Activated gamma-delta T cell treated with Interleukin-2 at 50 U/mL for 16 hours (primary cell): ENCODE data around the gene LGALS7.
"Not testable (repeated sequence)": the region's sequence is repeated elsewhere in the genome, so short reads cannot be mapped to it uniquely, and the experiment has no call there.

Experiments
- DNase-seq: peaks from one replicate; pipeline ENCODE4 v3.0.0-alpha.2; 2020

The LGALS7 gene

DNA sequence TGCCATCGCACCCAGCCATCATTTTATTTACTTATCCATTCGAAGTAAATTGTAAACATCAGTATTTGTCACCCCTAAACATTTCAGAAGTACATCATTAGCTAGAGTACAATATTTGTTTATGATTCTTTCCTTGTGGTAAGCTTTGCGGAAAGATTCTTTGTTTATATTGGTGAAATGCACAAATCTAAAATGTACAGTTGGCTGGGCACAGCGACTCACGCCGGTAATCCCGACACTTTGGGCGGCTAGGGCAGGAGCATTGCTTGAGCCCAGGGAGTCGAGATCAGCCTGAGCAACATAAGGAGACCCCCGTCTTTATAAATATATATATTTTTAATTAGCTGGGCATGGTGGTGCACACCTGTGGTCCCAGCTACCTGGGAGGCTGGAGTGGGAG, 25.8 kb upstream of the LGALS7 start:
- no peak for DNase-seq

DNA sequence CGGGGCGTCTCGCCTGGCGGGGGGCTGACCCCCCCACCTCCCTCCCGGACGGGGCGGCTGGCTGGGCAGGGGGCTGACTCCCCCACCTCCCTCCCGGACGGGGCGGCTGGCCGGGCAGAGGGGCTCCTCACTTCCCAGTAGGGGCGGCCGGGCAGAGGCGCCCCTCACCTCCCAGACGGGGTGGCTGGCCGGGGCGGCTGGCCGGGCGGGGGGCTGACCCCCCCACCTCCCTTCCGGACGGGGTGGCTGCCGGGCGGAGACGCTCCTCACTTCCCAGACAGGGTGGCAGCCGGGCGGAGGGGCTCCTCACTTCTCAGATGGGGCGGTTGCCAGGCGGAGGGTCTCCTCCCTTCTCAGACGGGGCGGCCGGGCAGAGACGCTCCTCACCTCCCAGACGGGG, 24.5 kb upstream of the LGALS7 start:
- DNase-seq = not testable (repeated sequence)

DNA sequence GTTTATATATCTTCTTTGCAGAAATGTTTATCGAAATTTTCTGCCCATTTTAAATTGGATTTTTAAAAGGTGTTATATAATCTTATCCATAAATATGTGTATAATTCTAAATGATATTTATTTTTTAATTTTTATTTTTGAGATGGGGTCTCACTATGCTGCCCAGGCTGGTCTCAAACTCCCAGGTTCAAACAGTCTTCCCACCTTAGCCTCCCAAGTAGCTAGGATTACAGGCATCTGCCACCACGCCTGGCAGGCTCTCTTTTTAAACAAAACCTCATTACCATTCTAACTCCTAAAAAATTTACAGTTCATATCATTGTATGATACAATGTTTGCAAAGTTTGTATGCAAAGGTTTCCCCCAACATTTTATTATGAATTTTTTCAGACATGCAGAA, 22.8 kb upstream of the LGALS7 start:
- DNase-seq = no peak

DNA sequence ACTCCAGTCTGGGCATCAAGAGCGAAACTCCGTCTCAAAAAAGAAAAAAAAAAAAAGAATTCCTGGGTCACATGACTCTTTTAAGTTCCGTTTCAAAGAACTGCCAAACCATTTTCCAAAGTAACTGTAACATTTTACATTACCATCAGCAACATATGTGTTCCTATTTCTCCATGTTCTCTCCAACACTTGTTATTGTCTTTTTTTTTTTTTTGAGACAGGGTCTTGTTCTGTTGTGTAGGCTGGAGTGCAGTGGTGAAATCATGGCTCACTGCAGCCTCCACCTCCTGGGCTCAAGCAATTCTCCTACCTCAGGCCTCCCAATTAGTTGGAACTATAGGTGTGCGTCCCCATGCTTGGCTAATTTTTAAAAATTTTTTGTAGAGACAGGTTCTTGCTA, 22.2 kb upstream of the LGALS7 start:
- no peak for DNase-seq

DNA sequence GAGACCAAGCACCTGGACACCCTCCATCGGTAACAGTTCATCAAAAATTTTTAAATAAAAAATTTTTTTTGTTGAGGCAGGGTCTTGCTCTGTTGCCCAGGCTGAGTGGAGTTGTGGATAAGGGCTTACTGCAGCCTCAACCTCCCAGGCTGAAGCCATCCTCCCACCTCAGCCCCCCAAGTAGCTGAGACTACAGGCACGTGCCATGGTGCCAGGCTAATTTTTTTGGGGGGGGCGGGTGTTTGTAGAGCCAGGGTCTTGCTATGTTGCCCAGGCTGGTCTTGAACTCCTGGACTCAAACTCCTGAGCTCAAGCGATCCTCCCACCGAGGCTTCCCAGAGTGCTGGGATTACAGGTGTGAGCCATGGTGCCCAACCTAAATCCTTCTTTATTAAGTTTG, 20.4 kb upstream of the LGALS7 start:
- no peak for DNase-seq

DNA sequence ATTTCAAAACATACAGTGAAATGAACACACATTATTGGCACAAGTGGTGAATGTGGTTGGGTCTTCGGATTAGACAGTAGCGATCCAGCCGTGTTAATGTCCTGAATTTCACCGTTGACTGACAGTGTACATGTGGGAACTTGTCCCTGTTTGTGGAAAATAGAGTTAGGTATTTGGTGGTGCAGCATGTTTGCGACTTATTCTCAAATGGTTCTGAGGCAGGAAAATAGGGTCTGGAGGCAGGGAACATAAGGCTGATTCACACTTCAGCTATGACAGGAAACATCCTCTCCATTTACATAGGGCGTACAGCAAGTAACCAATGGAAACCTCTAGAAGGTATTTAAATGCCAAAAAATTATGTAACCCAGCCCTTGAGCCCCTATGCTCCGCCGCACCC, 19.9 kb upstream of the LGALS7 start:
- DNase-seq = no peak

DNA sequence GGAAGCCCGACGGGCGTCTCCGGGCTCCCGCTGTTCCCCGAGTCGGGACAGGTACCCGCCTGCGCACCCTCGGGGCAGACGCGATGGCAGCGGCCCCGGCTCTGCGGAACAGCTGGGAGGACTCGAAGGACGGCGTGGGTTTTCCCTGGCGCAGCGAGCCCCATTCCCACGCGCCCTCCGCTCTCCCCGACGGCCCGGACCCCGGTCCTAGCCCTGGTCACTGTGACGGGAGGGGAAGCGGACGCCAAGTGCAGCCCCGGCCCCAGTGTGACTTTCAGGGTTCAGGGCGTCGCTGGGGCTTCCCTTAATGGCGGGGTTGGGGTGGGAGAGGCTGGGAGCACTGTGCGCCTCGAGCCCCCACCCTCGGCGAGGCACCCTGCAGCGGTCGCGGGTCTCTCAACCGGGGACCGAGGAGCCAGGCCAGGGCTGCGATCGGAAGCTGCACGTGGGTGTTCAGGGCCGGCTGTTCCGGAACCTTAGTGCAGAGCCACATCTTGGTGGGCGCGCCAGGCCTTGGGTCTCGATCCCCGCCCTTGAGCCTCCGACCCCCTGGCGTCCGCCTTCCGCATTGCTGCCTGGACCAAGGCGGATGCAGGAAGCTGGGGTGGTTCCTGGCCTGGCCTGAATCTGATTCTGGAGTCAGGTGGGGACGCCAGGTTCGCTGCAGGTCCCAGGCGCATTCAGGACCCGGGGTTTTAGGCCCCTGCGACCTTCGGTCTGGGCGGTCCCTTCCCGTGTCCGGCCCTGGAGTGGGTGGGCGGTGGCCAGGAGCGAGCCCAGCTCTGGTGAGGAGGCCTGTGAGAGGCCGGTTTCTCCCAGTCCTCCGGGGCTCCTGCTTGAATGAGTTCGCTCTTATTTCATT, 19.2 kb upstream of the LGALS7 start:
- peak; percentile 57 for DNase-seq

DNA sequence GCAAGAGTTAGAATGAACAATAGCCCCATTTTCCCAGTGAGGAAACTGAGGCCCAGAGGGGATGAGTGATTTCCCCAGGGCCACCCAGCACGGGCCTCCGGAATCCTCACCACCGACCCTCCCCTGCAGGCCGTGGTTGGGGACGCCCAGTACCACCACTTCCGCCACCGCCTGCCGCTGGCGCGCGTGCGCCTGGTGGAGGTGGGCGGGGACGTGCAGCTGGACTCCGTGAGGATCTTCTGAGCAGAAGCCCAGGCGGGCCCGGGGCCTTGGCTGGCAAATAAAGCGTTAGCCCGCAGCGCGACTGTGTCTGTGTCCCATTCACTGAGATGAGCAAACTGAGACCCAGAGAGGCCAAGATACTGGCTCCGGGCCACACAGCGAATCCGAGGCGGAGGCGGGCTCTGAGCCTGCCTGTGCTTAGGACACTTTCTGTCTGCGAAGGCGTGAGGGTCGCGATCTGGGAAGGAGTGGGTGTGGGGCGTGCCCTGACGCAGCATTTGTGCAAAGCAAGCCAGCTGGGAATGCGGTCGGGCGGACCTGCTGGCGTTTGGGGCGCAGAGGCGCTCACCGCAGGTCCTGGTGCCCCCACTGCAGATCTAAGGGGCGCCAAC, 18.2 kb upstream of the LGALS7 start:
- DNase-seq = not testable (repeated sequence)

DNA sequence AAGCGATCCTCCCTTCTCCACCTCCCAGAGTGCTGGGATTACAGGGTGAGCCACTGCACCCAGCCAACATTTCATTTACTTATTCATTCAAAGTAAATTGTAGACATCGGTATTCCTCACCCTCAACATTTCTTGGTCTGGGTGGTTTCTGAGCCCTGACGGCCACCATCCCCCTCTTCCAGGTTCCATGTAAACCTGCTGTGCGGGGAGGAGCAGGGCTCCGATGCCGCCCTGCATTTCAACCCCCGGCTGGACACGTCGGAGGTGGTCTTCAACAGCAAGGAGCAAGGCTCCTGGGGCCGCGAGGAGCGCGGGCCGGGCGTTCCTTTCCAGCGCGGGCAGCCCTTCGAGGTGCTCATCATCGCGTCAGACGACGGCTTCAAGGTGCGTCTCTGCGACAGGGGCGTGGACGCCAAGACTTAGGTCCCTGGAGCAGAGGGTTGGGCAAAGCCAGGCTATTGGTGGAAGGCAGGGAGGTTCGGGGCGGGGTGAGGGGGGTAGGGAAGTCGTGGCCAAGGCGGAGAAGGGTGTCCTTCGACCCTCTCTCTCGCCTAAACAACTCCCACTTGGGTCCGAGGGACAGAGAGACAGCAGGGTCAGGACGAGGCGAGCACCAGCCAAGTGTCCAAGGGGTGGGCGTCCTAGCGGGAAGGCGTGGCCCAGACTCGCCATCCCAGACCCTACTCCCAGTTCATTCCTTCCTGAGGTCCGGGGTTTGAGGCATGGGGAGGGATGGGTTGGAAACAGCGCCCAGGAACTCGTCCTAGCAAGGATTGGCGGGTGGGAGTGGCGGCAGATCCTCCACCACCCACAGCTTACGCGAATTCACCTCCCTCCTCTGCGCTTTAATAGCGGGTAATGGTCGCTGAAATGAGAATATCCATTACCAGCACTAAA, 17.4 kb upstream of the LGALS7 start:
- DNase-seq = not testable (repeated sequence)

DNA sequence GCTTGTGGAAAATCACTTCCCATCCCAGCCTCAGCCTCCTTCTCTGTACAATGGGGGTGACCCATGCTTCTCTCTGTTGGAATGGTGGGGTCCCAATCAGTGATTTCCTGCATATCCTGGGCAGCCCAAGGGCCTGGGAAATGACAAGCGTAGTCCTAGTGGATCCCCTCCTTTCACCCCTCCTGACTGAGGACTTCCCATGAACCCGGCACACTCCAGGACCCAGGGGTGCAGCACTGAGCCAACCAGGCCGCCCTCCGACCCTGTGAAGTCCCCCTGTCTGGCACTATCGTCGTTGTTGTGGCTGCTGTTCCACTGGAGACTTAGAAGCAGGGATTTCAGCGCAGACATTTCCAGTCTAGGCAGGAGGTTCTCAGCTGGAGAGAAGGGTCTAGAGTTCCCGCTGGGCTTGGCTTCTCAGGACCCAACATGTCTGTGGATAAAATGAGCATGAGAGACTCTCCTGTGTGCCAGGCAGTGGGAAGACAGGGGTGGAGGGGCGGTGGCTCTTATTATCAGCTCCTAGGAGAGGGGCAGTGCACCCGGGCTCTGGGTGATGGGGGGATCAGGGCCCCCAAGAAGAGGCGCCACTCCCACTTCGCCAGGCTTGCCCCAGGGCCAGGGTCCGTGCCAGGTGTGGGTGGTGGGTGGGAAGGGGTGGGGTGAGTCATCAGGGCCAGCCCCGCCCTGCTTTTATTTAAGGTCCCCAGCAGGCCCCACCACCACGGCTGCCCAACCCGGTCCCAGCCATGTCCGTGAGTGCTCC, 15.3 kb upstream of the LGALS7 start, which contains the start of gene LGALS7B:
LGALS7B (plus strand) TSS at position 723 of the 766 bp plus-strand sequence; CDS start at position 750, 27 bp downstream.
- no peak for DNase-seq

DNA sequence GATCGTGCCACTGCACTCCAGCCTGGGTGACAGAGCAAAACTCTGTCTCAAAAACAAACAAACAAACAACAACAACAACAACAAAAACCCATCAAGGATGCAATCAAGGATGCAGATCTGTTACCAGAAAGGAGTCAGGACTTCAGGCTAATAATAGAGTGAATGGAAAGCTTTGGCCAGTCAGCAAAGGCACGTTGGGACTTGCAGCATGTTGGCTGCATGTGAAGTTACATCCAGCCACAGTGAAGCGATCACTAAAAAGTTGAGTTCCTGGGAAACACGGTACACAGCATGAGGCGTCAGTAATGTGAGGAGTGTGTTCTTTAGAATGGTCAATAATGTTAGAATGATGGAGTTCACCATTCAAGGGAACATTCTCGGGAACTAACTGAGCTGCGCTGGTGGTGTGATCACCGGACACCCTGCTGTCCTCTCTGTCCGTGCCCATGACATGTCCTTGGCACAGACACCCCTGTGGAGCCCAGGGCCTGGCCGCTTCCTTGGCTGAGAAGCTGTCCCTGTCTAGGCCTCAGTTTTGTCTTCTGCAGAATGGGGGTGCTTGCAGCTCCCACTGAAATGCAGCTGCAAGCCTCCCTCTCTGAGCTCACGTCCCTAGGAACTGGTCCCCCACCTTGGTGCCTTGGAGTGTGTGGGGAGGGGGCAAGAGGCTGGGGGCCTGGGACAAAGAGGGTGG, 13.4 kb upstream of the LGALS7 start:
- no peak for DNase-seq

DNA sequence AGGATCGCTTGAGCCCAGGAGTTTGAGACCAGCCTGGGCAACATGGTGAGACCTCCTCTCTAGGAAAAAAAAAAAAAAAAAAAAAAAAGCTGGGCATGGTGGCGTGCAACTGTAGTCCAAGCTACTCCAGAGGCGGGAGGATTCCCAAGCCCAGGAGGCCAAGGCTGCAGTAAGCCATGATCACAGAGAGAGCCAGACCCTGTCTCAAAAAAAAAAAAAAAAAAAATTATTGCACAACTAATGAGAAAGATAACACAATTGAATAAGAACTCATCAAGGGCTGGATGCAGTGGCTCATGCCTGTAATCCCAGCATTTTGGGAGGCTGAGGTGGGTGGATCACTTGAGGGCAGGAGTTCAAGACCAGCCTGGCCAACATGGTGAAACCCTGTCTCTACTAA, 12.7 kb upstream of the LGALS7 start:
- not testable (repeated sequence) for DNase-seq

DNA sequence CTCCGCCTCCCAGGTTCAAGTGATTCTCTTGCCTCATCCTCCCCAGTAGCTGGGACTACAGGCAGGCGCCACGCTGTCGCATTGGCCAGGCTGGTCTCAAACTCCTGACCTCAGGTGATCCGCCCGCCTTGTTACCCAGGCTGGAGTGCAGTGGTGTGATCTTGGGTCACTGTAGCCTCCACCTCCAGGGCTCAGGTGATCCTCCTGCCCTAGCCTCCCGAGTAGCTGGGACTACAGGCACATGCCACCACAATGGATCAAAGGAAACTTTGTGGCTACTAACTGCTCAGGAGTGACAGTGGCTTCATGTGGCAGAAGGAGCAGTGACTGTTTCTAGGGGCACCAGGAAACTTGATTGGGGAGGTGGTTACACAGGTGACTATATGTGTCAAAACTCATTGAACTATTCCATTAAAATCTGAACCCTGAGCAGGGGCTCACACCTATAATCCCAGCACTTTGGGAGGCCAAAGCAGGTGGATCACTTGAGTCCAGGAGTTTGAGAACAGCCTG, 11.9 kb upstream of the LGALS7 start:
- no peak for DNase-seq

DNA sequence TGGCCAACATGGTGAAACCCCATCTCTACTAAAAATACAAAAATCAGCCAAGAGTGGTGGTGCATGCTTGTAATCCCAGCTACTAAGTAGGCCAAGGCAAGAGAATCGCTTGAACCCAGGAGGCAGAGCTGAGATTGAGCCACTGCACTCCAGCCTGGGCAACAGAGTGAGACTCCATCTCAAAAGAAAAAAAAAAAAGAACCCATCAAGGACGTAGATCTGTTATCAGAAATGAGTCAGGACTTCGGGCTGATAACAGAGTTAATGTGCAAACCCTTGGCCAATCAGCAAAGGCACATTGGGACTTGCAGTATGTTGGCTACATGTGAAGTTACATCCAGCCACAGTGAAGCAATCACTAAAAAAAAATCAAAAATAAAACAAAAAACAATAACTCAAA, 10.9 kb upstream of the LGALS7 start:
- no peak for DNase-seq

DNA sequence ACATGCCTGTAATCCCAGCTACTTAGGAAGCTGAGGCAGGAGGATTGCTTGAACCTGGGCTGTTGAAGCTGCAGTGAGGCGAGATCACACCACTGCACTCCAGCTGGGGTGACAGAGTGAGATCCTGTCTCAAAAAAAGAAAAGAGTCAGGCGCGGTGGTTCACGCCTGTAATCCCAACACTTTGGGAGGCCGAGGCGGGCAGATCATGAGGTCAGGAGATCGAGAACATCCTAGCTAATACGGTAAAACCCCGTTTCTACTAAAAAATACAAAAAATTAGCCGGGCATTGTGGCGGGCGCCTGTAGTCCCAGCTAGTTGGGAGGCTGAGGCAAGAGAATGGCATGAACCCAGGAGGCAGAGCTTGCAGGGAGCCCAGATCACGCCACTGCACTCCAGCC, 8.9 kb upstream of the LGALS7 start:
- DNase-seq = not testable (repeated sequence)

DNA sequence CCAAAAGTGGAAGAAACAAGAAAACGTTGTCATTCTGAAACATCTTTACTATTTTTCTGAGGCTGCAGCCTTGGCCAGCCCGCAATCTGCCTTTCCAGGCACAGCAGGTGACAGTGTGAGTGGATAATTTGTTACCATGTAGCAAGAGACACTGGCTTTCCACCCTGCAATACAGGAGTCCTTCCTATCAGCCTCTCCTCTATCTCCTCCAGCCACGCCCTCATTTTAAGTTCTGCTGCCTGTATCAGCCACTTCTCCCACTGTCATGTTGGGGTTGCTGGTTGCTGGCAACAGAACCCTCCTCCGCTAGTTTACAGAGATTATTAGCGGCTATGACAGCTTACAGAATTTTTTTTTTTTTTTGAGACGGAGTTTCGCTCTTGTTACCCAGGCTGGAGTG, 7.7 kb upstream of the LGALS7 start:
- no peak for DNase-seq

DNA sequence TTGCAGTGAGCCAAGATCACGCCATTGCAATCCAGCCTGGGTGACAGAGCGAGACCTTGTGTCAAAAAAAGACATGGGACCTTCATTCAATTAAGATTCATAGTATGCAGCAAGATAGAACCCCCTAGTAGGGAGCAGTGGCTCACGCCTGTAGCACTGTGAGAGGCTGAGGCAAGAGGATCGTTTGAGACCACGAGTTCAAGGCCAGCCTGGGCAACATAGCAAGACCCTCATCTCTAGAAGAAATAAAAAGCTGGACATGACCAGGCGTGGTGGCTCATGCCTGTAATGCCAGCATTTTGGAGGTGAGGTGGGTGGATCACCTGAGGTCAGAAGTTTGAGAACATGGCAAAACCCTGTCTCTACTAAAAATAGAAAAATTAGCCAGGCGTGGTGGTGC, 7.1 kb upstream of the LGALS7 start:
- no peak for DNase-seq

DNA sequence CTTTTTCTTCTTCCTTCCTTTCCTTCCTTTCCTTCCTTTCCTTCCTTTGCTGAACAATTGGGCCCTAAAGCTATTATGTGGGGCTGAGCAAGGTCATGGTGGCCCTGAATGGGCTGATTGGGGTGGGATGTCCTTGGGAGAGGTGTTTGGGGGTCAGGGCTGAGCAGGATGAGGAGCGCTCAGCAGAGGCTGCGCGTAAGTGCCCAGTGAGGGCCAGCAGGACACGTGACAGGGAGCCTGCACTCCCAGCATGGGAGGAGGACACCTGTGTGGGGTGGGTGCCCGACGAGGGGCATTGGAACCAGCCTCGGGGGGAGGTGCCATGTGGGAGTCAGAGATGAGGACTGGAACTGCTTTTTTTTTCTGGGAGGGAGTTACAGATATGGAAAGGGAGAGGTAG, 5.4 kb upstream of the LGALS7 start:
- DNase-seq = no peak

DNA sequence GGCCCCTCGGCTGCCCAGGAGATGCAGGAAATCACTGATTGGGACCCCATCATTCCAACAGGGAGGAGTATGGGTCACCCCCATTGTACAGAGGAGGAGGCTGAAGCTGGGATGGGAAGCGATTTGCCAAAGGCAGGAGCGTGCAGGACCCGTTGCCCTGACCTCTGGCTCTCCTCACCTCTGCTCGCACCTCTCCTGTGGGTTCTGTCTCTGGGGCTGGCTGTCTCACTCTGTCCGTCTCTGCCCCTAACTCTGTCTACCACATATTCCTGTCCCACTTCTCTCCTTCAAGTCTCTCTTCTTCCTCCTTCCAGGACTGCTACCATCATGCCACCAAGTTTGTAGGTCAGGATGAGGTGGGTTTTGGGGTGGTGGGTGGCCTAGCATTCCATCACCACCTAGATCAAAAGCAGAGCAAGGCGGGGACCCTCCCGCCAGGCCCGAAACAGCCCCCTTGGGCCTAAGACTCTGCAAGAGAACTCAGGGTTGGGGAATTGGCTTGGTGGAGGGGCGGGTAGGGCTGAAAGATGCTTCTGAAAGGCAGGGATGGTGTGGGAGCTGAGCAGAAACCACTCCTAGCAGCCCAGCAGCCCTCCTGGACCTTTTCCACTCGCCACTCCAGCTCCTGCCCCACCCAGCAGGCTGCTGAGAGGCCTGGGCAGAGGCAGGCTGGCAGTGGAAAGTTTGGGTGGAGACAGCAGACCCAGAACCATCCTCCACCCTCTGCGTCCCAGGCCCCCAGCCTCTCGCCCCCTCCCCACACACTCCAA, 1.0 kb upstream of the LGALS7 start:
- no peak for DNase-seq

DNA sequence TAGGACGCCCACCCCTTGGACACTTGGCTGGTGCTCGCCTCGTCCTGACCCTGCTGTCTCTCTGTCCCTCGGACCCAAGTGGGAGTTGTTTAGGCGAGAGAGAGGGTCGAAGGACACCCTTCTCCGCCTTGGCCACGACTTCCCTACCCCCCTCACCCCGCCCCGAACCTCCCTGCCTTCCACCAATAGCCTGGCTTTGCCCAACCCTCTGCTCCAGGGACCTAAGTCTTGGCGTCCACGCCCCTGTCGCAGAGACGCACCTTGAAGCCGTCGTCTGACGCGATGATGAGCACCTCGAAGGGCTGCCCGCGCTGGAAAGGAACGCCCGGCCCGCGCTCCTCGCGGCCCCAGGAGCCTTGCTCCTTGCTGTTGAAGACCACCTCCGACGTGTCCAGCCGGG, 1.7 kb downstream of the LGALS7 start:
- not testable (repeated sequence) for DNase-seq

DNA sequence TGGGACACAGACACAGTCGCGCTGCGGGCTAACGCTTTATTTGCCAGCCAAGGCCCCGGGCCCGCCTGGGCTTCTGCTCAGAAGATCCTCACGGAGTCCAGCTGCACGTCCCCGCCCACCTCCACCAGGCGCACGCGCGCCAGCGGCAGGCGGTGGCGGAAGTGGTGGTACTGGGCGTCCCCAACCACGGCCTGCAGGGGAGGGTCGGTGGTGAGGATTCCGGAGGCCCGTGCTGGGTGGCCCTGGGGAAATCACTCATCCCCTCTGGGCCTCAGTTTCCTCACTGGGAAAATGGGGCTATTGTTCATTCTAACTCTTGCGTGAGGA, 2.4 kb downstream of the LGALS7 start:
- not testable (repeated sequence) for DNase-seq
